HEK293T (cell line): ENCODE data around the gene ATP13A5.

ENCODE experiments used
- HDGF ChIP-seq: fragments of 450-650 bp; IDR thresholded peaks from 2 replicates; pipeline ENCODE4 v1.6.1; 2017; ENCODE audit warnings: antibody characterized with exemption, borderline replicate concordance
- L3MBTL2 ChIP-seq: fragments of 450-650 bp; conservative IDR thresholded peaks from 2 replicates; pipeline ENCODE4 v1.6.1; 2016; ENCODE audit warnings: mild to moderate bottlenecking
- NFRKB ChIP-seq: fragments of 450-650 bp; IDR thresholded peaks from 2 replicates; pipeline ENCODE4 v1.6.1; 2016; ENCODE audit warnings: mild to moderate bottlenecking, moderate library complexity
- SP1 ChIP-seq: fragments of 450-650 bp; IDR thresholded peaks from 2 replicates; pipeline ENCODE4 v1.6.1; 2017
- SUZ12 ChIP-seq: fragments of 450-650 bp; IDR thresholded peaks from 2 replicates; pipeline ENCODE4 v1.6.1; 2016; ENCODE audit warnings: mild to moderate bottlenecking

DNA sequence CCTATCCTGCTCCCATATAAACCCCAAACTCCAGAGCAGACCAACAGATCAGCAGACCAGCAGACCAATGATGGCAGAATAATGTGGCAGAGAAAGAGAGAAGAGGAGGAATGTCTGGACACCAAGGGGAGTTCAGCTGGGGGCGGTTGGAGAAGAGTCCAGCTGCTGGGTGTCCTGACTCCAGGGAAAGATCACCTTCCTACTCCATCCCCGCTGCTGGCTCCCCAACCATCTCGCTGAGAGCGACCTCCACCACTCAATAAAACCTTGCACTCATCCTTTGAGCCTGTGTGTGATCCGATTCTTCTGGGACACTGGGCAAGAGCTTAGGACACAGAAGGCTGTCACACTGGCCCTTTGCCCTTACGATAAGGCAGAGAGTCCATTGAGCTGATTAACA lies 150.3 kb downstream of the ATP13A5 start:
- TF ChIP-seq NFRKB (no peak), SUZ12 (no peak), SP1 (no peak), L3MBTL2 (no peak), HDGF (no peak)
